Lower lobe of right lung (tissue), 2 donors: ENCODE measurements around the gene MPPED2. TPM values are rescaled to one million over a fixed set of nuclear protein-coding genes. Genes with fewer than 3 reads are reported as not detected.

ENCODE experiments used
- ATAC-seq, 2 donors: fragments of 200-7000 bp; cut with Tn5 transposase; one replicate each; pipeline ENCODE4 v1.9.1; 2020 to 2022; ENCODE audit warnings: mild to moderate bottlenecking in 2 of 2, moderate library complexity in 2 of 2
- DNase-seq: peaks from one replicate; pipeline ENCODE4 v3.0.0-alpha.2; 2020
- H3K27ac ChIP-seq: fragments of 200-600 bp; one replicate; pipeline ENCODE4 v1.8.0; 2022
- H3K27me3 ChIP-seq: fragments of 200-600 bp; one replicate; pipeline ENCODE4 v1.8.0; 2022; ENCODE audit warnings: low read depth
- H3K36me3 ChIP-seq: fragments of 200-600 bp; one replicate; pipeline ENCODE4 v1.8.0; 2022; ENCODE audit warnings: mild to moderate bottlenecking
- H3K4me1 ChIP-seq: fragments of 200-600 bp; one replicate; pipeline ENCODE4 v1.8.0; 2022
- H3K4me3 ChIP-seq: fragments of 200-600 bp; one replicate; pipeline ENCODE4 v1.8.0; 2022; ENCODE audit warnings: mild to moderate bottlenecking
- H3K9me3 ChIP-seq: fragments of 200-600 bp; one replicate; pipeline ENCODE4 v1.8.0; 2022
- intact Hi-C: fragments of 100-400 bp; cut with DNase I; formaldehyde crosslinking; loops from one replicate; pipeline ENCODE4 v1.11.0; 2022
- total RNA-seq: library from RNA; stranded (reverse); fragmentation: NEBNext Ultra II Directional; extraction: Animal tissue kit (Norgen Biotek cat#: 25700); gene quantifications from one replicate; pipeline ENCODE4 v1.2.1, GENCODE V29; 2021
- TF ChIP-seq, protein P1 (sequence below): fragments of 200-600 bp; IDR thresholded peaks from one replicate; pipeline ENCODE4 v1.8.0; 2022; ENCODE audit warnings: antibody characterized with exemption, mild to moderate bottlenecking
- donor health status: DM: no; HTN: yes; CAD: no; lungs with severe emphysema.

Gene MPPED2
- total RNA-seq, 1 donor from 2014 or later: 1.5 TPM

- DNase-seq (no peak), ATAC-seq (no peak)
- H3K27ac ChIP-seq: no peak overlapping the region
- no peak overlapping the region for H3K4me3 ChIP-seq
- TF ChIP-seq, protein P1, sequence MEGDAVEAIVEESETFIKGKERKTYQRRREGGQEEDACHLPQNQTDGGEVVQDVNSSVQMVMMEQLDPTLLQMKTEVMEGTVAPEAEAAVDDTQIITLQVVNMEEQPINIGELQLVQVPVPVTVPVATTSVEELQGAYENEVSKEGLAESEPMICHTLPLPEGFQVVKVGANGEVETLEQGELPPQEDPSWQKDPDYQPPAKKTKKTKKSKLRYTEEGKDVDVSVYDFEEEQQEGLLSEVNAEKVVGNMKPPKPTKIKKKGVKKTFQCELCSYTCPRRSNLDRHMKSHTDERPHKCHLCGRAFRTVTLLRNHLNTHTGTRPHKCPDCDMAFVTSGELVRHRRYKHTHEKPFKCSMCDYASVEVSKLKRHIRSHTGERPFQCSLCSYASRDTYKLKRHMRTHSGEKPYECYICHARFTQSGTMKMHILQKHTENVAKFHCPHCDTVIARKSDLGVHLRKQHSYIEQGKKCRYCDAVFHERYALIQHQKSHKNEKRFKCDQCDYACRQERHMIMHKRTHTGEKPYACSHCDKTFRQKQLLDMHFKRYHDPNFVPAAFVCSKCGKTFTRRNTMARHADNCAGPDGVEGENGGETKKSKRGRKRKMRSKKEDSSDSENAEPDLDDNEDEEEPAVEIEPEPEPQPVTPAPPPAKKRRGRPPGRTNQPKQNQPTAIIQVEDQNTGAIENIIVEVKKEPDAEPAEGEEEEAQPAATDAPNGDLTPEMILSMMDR: no peak
- no peaks in the 10 kb centered on the region for H3K27me3 ChIP-seq
- no peaks in the 10 kb centered on the region for H3K36me3 ChIP-seq
- intact Hi-C loops: no loop called here
- H3K9me3 ChIP-seq: no peaks in the 10 kb centered on the region
- no peaks in the 10 kb centered on the region for H3K4me1 ChIP-seq
Observed at GRCh38 chr11:30474151-30474954, 111.8 kb downstream of the MPPED2 start.

DNA sequence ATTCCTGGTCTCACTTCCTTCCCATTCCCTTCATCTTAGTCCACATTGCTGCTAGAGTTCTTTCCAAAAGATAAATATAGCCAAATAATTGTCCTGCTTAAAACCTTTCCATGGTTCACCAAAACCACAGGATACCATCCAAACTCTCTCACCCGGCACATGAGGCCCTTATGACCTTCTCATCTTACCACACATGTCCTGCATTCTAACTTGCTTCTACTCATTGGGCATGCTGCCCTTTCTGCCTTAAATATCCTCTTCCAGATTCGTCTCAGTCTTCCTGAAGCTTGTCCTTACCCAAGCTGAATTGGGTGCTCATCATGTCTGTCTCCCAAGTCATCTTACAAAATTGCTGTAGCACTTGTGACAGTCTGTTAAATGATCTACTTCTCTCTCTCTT lies 114.9 kb downstream of the MPPED2 start:
- H3K36me3 ChIP-seq: no peaks in the 10 kb centered on the region
- no peaks in the 10 kb centered on the region for H3K4me1 ChIP-seq
- no peaks in the 10 kb centered on the region for H3K9me3 ChIP-seq
- intact Hi-C loops: no loop called here
- TF ChIP-seq, protein P1: no peak
- no peaks in the 10 kb centered on the region for H3K27me3 ChIP-seq
- DNase-seq (no peak), ATAC-seq (no peak)
- H3K27ac ChIP-seq: no peak overlapping the region
- H3K4me3 ChIP-seq: no peak overlapping the region

DNA sequence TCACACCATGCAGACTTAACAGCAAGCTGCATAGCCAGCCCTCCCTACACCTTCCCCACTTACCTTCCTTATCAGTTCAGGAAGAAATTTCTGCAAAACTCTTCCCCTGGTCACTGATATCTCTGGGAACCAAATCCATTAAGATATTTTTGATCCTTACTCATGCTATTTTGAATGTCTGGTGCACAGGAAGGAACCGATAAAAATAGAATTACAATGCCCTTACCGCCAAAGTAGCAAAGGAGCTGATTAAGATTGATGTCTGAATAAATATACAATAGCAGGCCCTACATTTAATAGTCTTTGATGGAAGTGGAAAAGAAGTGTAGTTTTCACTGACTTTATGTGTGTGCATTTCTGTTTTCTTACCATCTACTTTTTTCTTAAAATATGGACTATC lies 117.3 kb downstream of the MPPED2 start:
- ATAC-seq: no peak
- H3K27me3 ChIP-seq: no peaks in the 10 kb centered on the region

DNA sequence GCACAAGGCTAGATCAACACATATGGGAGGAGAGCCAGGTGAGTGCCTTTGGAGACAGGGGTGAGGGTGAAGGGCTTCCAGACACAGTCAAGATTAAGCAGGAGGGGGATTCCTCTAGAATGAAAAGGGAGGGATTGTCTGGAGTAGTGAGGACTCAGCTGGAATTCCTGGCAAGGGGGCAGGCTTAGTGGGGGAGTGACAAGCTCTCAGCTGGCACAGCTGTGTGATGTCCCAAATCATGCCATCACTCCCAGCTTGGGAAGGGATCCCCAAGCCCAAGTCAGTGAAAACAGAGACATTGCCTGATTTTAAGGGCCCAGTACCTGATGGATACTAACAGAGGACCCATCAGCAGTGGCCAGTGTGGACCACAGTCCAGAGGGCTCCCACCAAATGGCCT lies 119.0 kb downstream of the MPPED2 start:
- no peaks in the 10 kb centered on the region for H3K36me3 ChIP-seq
- no peak for DNase-seq
- no peak overlapping the region for H3K4me3 ChIP-seq
- H3K27ac ChIP-seq: no peak overlapping the region
- no peaks in the 10 kb centered on the region for H3K4me1 ChIP-seq
- H3K9me3 ChIP-seq: no peaks in the 10 kb centered on the region
- intact Hi-C loops: no loop called here
- H3K27me3 ChIP-seq: no peaks in the 10 kb centered on the region
- TF ChIP-seq, protein P1: no peak
- no peak for ATAC-seq

More for the DNA sequence above, 117.3 kb downstream of the MPPED2 start:
- Histone ChIP-seq H3K36me3 (no peaks in the 10 kb centered on the region), H3K9me3 (no peaks in the 10 kb centered on the region), H3K4me1 (no peaks in the 10 kb centered on the region), H3K27ac (no peak overlapping the region), H3K4me3 (no peak overlapping the region)
- DNase-seq: no peak
- intact Hi-C loops: no loop called here
- TF ChIP-seq, protein P1: no peak

GRCh38 chr11:30465623-30466022 lies 120.5 kb downstream of the MPPED2 start:
- intact Hi-C loops: no loop called here
- H3K4me1 ChIP-seq: no peaks in the 10 kb centered on the region
- DNase-seq (no peak), ATAC-seq (no peak)
- no peaks in the 10 kb centered on the region for H3K9me3 ChIP-seq
- no peaks in the 10 kb centered on the region for H3K27me3 ChIP-seq
- TF ChIP-seq, protein P1: no peak
- H3K27ac ChIP-seq: no peak overlapping the region
- no peak overlapping the region for H3K4me3 ChIP-seq
- H3K36me3 ChIP-seq: no peaks in the 10 kb centered on the region
